Measurements from ENCODE around the gene MEI4.

- TF ChIP-seq RNF2 (IDR thresholded peaks at IDR 0.05; ENCODE audit: borderline replicate concordance, low read depth, low read length, missing control alignments, poor library complexity, severe bottlenecking) (no peak), CTCF (IDR thresholded peaks at IDR 0.05; ENCODE audit: control extremely low read depth in 1 of 3, insufficient read depth in 1 of 3, low read depth in 1 of 3, low read length in 3 of 3) (no peak), CREB1 (IDR thresholded peaks at IDR 0.05) (no peak), POLR2A (IDR thresholded peaks at IDR 0.05; ENCODE audit: control extremely low read depth in 1 of 2, low read depth in 2 of 2, low read length in 2 of 2) (no peak)
These were observed 21.4 kb downstream of the MEI4 start for GRCh38 chr6:77674211-77674610.

Data from H1 (cell line).